ENCODE measurements around the gene PLXNA1. TPM values are rescaled to one million over a fixed set of nuclear protein-coding genes. Genes with fewer than 3 reads are reported as not detected.

Gene PLXNA1
- total RNA-seq, 1 donor from 2014 or later: 55.2 TPM

DNA sequence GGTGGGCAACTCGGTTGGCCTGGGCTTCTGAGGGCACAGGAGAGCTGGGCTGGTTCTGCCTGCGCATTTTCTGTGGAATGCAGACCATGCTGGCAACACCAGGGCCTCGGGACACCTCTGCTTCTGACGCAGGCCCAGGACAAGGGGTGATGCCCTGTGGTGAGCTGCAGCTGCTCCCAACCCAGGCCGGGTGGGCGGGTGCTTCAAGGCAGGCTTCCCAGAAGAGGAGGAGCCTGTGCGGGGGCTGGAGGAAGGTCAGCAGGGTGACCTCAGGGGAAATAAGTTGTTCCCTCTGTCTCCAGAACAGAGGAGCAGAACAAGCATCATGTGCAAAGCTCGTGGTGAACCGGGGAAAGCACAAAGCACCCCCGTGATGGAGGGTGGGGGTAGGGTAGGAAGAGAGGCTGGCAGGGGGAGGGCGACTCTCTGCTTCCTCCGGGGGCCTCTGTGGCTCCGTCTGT lies 11.0 kb upstream of the PLXNA1 start:
- intact Hi-C loops (cut with micrococcal nuclease): loop anchor here (1.0 kb wide), 3 partner anchors 10 to 17 kb away; no protein-coding TSS in a partner anchor
- peaks cover 13% of the 10 kb centered on the region for H3K9me3 Mint-ChIP-seq
- peak; percentile 87 for ATAC-seq (ENCODE audit: low read depth)
- POLR2A ChIA-PET: interaction anchor here (3.0 to 5.0 kb wide), 3 partner anchors 9 to 17 kb away, joined by 20 to 47 read pairs (median 25); partner anchors contain the start of gene PLXNA1
- H3K27me3 Mint-ChIP-seq: peaks cover 18% of the 10 kb centered on the region
- peak; percentile 41 for DNase-seq
- CTCF ChIA-PET: interaction anchor here (1.6 kb wide), 1 partner anchor 219 kb away, joined by 6 read pairs; no protein-coding TSS in a partner anchor
- peak overlapping the region; percentile 19 for H3K4me3 Mint-ChIP-seq
- peaks cover 15% of the 10 kb centered on the region for H3K4me1 Mint-ChIP-seq
- H3K36me3 Mint-ChIP-seq (ENCODE audit: low read depth): peaks cover 3% of the 10 kb centered on the region
- TF ChIP-seq, protein P1, sequence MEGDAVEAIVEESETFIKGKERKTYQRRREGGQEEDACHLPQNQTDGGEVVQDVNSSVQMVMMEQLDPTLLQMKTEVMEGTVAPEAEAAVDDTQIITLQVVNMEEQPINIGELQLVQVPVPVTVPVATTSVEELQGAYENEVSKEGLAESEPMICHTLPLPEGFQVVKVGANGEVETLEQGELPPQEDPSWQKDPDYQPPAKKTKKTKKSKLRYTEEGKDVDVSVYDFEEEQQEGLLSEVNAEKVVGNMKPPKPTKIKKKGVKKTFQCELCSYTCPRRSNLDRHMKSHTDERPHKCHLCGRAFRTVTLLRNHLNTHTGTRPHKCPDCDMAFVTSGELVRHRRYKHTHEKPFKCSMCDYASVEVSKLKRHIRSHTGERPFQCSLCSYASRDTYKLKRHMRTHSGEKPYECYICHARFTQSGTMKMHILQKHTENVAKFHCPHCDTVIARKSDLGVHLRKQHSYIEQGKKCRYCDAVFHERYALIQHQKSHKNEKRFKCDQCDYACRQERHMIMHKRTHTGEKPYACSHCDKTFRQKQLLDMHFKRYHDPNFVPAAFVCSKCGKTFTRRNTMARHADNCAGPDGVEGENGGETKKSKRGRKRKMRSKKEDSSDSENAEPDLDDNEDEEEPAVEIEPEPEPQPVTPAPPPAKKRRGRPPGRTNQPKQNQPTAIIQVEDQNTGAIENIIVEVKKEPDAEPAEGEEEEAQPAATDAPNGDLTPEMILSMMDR (IDR thresholded peaks at IDR 0.05): no peak
- H3K27ac Mint-ChIP-seq: peak overlapping the region; percentile 46

DNA sequence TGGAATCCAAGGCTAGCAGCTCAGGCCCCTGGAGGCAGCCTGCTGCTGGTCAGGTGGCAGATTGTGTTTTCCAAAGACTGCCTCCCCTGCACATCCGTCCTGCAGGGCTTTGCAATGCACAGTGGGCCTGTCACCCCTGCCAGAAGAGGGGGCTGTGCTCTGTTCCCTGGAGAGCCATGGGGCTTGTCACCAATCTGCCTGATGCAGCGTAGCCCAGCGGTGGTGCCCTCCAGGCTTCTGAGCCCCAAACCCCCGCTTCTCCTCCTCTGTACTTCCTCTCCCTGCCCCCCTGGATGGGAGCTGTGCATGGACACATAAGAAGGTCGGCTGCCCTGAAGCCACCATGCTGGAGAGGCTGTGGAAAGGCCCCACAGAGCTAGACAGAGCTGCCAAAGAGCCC lies 10.0 kb upstream of the PLXNA1 start:
- Mint-ChIP-seq H3K4me1 (peaks cover 15% of the 10 kb centered on the region), H3K27ac (no peak overlapping the region), H3K27me3 (peaks cover 13% of the 10 kb centered on the region), H3K4me3 (no peak overlapping the region), H3K9me3 (peaks cover 13% of the 10 kb centered on the region), H3K36me3 (ENCODE audit: low read depth) (peaks cover 3% of the 10 kb centered on the region)
- intact Hi-C loops (cut with micrococcal nuclease): loop anchor here (1.0 kb wide), 3 partner anchors 9 to 18 kb away; no protein-coding TSS in a partner anchor
- DNase-seq: no peak
- TF ChIP-seq, protein P1 (IDR thresholded peaks at IDR 0.05): no peak
- ATAC-seq (ENCODE audit: low read depth): peak; percentile 13
- ChIA-PET POLR2A (interaction anchor here (3.0 to 5.0 kb wide), 2 partner anchors 9 to 18 kb away, joined by 25 to 47 read pairs; partner anchors contain the start of gene PLXNA1), CTCF (interaction anchor here (0.8 to 1.7 kb wide), 3 partner anchors 9 to 12 kb away, joined by 3 to 7 read pairs (median 7); partner anchors contain the start of gene PLXNA1)

DNA sequence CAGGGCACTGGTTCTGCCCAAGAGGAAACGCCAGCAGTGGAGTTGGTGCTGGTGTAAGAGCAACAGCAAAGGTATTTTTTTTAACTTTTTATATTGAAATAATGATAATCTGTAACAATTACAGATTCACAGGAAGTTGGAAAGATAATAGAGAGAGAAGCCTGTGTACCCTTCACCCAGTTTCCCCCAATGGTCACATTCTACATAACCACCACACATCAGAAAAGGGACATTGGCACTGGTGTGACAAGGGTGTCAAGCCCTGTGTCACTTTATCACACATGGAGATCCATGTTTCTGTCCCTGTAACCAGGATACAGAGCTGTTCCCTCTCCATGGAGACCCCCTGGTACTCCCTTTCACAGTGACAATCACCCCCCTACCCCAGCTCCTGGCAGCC lies 9.1 kb upstream of the PLXNA1 start:
- ATAC-seq (ENCODE audit: low read depth): no peak
- H3K9me3 Mint-ChIP-seq: peaks cover 13% of the 10 kb centered on the region
- H3K36me3 Mint-ChIP-seq (ENCODE audit: low read depth): peaks cover 3% of the 10 kb centered on the region
- no peak for DNase-seq
- H3K4me1 Mint-ChIP-seq: peaks cover 12% of the 10 kb centered on the region
- H3K27me3 Mint-ChIP-seq: peaks cover 7% of the 10 kb centered on the region
- no peak overlapping the region for H3K4me3 Mint-ChIP-seq
- H3K27ac Mint-ChIP-seq: no peak overlapping the region
- TF ChIP-seq, protein P1 (IDR thresholded peaks at IDR 0.05): no peak
- ChIA-PET CTCF (interaction anchor here (1.2 to 1.7 kb wide), 3 partner anchors 8 to 20 kb away, joined by 3 to 7 read pairs (median 7); partner anchors contain the start of gene PLXNA1), POLR2A (interaction anchor here (3.0 to 5.0 kb wide), 2 partner anchors 8 to 19 kb away, joined by 25 to 47 read pairs; partner anchors contain the start of gene PLXNA1)
- intact Hi-C loops (cut with micrococcal nuclease): no loop called here

- ChIA-PET POLR2A (no interaction called here), CTCF (no interaction called here)
- TF ChIP-seq, protein P1 (IDR thresholded peaks at IDR 0.05): no peak
Measured at GRCh38 chr3:126974756-126975155, 8.2 kb upstream of the PLXNA1 start.

GRCh38 chr3:126976906-126977305 lies 6.0 kb upstream of the PLXNA1 start:
- no peak overlapping the region for H3K27ac Mint-ChIP-seq
- intact Hi-C loops (cut with micrococcal nuclease): no loop called here
- H3K4me3 Mint-ChIP-seq: no peak overlapping the region
- TF ChIP-seq, protein P1 (IDR thresholded peaks at IDR 0.05): no peak
- no peak for ATAC-seq (ENCODE audit: low read depth)
- peaks cover 3% of the 10 kb centered on the region for H3K36me3 Mint-ChIP-seq (ENCODE audit: low read depth)
- POLR2A ChIA-PET: no interaction called here
- H3K9me3 Mint-ChIP-seq: peaks cover 13% of the 10 kb centered on the region
- H3K4me1 Mint-ChIP-seq: peaks cover 25% of the 10 kb centered on the region
- H3K27me3 Mint-ChIP-seq: peaks cover 8% of the 10 kb centered on the region
- CTCF ChIA-PET: no interaction called here
- DNase-seq: no peak

More at GRCh38 chr3:126974756-126975155, 8.2 kb upstream of the PLXNA1 start:
- Mint-ChIP-seq H3K27me3 (peaks cover 5% of the 10 kb centered on the region), H3K27ac (no peak overlapping the region), H3K4me1 (peaks cover 14% of the 10 kb centered on the region), H3K36me3 (ENCODE audit: low read depth) (peaks cover 3% of the 10 kb centered on the region), H3K9me3 (peaks cover 13% of the 10 kb centered on the region), H3K4me3 (no peak overlapping the region)
- no peak for ATAC-seq (ENCODE audit: low read depth)
- intact Hi-C loops (cut with micrococcal nuclease): no loop called here
- no peak for DNase-seq
